H1 (cell line): ENCODE measurements around the gene RGS16. TPM values are rescaled to one million over a fixed set of nuclear protein-coding genes. Genes with fewer than 3 reads are reported as not detected.

Source experiments
- CTCF ChIA-PET: fragments of 300-600 bp; sonication (Branson Sonifier 250); formaldehyde crosslinking; loops from one replicate; lab custom pipeline; 2021; ENCODE audit not compliant: partially characterized antibody; lab: Charles Lee
- POLR2A ChIA-PET: fragments of 300-600 bp; sonication (Branson Sonifier 250); formaldehyde crosslinking; loops from one replicate; lab custom pipeline; 2021; ENCODE audit warnings: inconsistent platforms; ENCODE audit not compliant: partially characterized antibody; lab: Charles Lee
- DNase-seq, 2 experiments: peaks; one replicate each; pipeline versions ENCODE4 v3.0.0 to v3.0.0-alpha.2; 2010 to 2022; ENCODE audit warnings: low spot score in 2 of 2, low read depth in 1 of 2, mixed read lengths in 1 of 2
- FAIRE-seq: peaks from 2 replicates; lab custom pipeline; 2011; peaks lifted over from hg19 to GRCh38; lab: Jason Lieb, UNC
- H2AFZ ChIP-seq: 2 replicates; pipeline ENCODE4 v1.8.1; 2012; ENCODE audit warnings: low read length, inconsistent platforms
- H2AK5ac ChIP-seq: 2 replicates; pipeline ENCODE4 v1.6.1; 2013; ENCODE audit warnings: low read depth, low read length
- H2BK120ac ChIP-seq: replicated peaks from 2 replicates; pipeline ENCODE3; 2013; ENCODE audit warnings: low read depth, low read length, inconsistent platforms
- H2BK12ac ChIP-seq: 2 replicates; pipeline ENCODE4 v1.6.1; 2013; ENCODE audit warnings: low read depth, low read length
- H2BK15ac ChIP-seq: 2 replicates; pipeline ENCODE4 v1.6.1; 2013; ENCODE audit warnings: low read length
- H2BK20ac ChIP-seq: 2 replicates; pipeline ENCODE4 v1.6.1; 2013; ENCODE audit warnings: low read length
- H2BK5ac ChIP-seq: 2 replicates; pipeline ENCODE4 v1.6.1; 2013; ENCODE audit warnings: low read depth, low read length
- H3K14ac ChIP-seq: 2 replicates; pipeline ENCODE4 v1.6.1; 2013; ENCODE audit warnings: inconsistent platforms; ENCODE audit not compliant: insufficient read length
- H3K18ac ChIP-seq: 2 replicates; pipeline ENCODE4 v1.6.1; 2013; ENCODE audit warnings: low read length; ENCODE audit errors: extremely low read depth
- H3K23ac ChIP-seq: 2 replicates; pipeline ENCODE4 v1.6.1; 2013; ENCODE audit warnings: inconsistent platforms; ENCODE audit not compliant: insufficient read length
- H3K23me2 ChIP-seq: 2 replicates; pipeline ENCODE4 v1.6.1; 2013; ENCODE audit warnings: low read depth, low read length
- H3K27ac ChIP-seq: 2 replicates; pipeline ENCODE4 v1.6.1; 2011; ENCODE audit warnings: low read depth, low read length, inconsistent platforms
- H3K27me3 ChIP-seq, 4 experiments: replicated peaks in 1 of 4; 1 replicate in 1 of 4; 2 replicates in 3 of 4; pipeline versions ENCODE4 v1.6.1 to v1.8.1; 2011 to 2013; ENCODE audit warnings: low read length in 3 of 4, mild to moderate bottlenecking in 3 of 4, inconsistent platforms in 2 of 4, mixed read lengths in 2 of 4, moderate library complexity in 1 of 4; ENCODE audit not compliant: control insufficient read depth in 3 of 4, insufficient read depth in 3 of 4; ENCODE audit errors: extremely low read depth in 1 of 4
- H3K36me3 ChIP-seq, 4 experiments: 2 replicates each; pipeline versions ENCODE4 v1.6.1 to v1.8.1; 2011 to 2013; ENCODE audit warnings: mild to moderate bottlenecking in 4 of 4, low read length in 3 of 4, moderate library complexity in 2 of 4, control low read depth in 1 of 4, inconsistent platforms in 1 of 4; ENCODE audit not compliant: insufficient read depth in 4 of 4, control insufficient read depth in 2 of 4
- H3K4ac ChIP-seq: replicated peaks from 2 replicates; pipeline ENCODE3; 2013; ENCODE audit warnings: low read length, low read depth, mixed read lengths, inconsistent platforms; ENCODE audit not compliant: insufficient read length
- H3K4me1 ChIP-seq, 4 experiments: replicated peaks in 1 of 4; 1 replicate in 1 of 4; 2 replicates in 3 of 4; pipeline versions ENCODE4 v1.6.1 to v1.8.1; 2011 to 2013; ENCODE audit warnings: low read length in 3 of 4, inconsistent platforms in 2 of 4, mixed read lengths in 1 of 4; ENCODE audit not compliant: insufficient read depth in 4 of 4, control insufficient read depth in 3 of 4
- H3K4me2 ChIP-seq, 2 experiments: 2 replicates each; pipeline versions ENCODE4 v1.6.1 to v1.8.1; 2011 to 2013; ENCODE audit warnings: low read depth in 2 of 2, low read length in 2 of 2, control low read depth in 1 of 2, inconsistent platforms in 1 of 2, mild to moderate bottlenecking in 1 of 2; ENCODE audit not compliant: insufficient read depth in 1 of 2
- H3K4me3 ChIP-seq, 4 experiments: fragments of 200-600, 300-600 bp in 1 of 4; sonication (generic), shearing (Covaris generic), sonication (Bioruptor Twin) in 1 of 4; 2 replicates each; pipeline versions ENCODE4 v1.5.1 to v1.8.1; 2011 to 2016; ENCODE audit warnings: low read length in 4 of 4, low read depth in 3 of 4, control low read depth in 2 of 4, inconsistent platforms in 2 of 4, mild to moderate bottlenecking in 2 of 4, mixed read lengths in 1 of 4, moderate library complexity in 1 of 4; ENCODE audit not compliant: insufficient read depth in 2 of 4; ENCODE audit errors: extremely low read depth in 1 of 4
- H3K56ac ChIP-seq: replicated peaks from 2 replicates; pipeline ENCODE3; 2013; ENCODE audit warnings: low read depth, mild to moderate bottlenecking, mixed read lengths, low read length, inconsistent platforms; ENCODE audit not compliant: insufficient read length
- H3K79me1 ChIP-seq: 2 replicates; pipeline ENCODE4 v1.6.1; 2013; ENCODE audit warnings: low read depth, low read length, control low read depth
- H3K79me2 ChIP-seq, 2 experiments: 2 replicates each; pipeline versions ENCODE4 v1.6.1 to v1.8.1; 2012 to 2013; ENCODE audit warnings: low read length in 2 of 2, mild to moderate bottlenecking in 2 of 2, inconsistent platforms in 1 of 2; ENCODE audit not compliant: insufficient read depth in 2 of 2, control insufficient read depth in 1 of 2
- H3K9ac ChIP-seq, 4 experiments: replicated peaks in 1 of 4; 1 replicate in 1 of 4; 2 replicates in 3 of 4; pipeline versions ENCODE4 v1.6.1 to v1.8.1; 2011 to 2013; ENCODE audit warnings: low read depth in 3 of 4, low read length in 3 of 4, control low read depth in 2 of 4, mild to moderate bottlenecking in 2 of 4, moderate library complexity in 2 of 4, inconsistent platforms in 1 of 4; ENCODE audit errors: extremely low read depth in 1 of 4
- H3K9me3 ChIP-seq, 2 experiments: 2 replicates each; pipeline versions ENCODE4 v1.6.1 to v1.8.1; 2012 to 2013; ENCODE audit warnings: mild to moderate bottlenecking in 2 of 2, moderate library complexity in 2 of 2, control low read depth in 1 of 2, inconsistent platforms in 1 of 2, low read depth in 1 of 2, low read length in 1 of 2, mixed read lengths in 1 of 2; ENCODE audit not compliant: insufficient read depth in 2 of 2
- H4K20me1 ChIP-seq, 2 experiments: replicated peaks in 1 of 2; 2 replicates each; pipeline versions ENCODE3 to v1.8.1; 2011 to 2013; ENCODE audit warnings: inconsistent platforms in 2 of 2, low read length in 2 of 2, mild to moderate bottlenecking in 1 of 2; ENCODE audit not compliant: insufficient read depth in 2 of 2, control insufficient read depth in 1 of 2
- H4K5ac ChIP-seq: 2 replicates; pipeline ENCODE4 v1.6.1; 2013; ENCODE audit warnings: low read length, low read depth, mixed read lengths, inconsistent platforms; ENCODE audit not compliant: insufficient read length
- H4K8ac ChIP-seq: 2 replicates; pipeline ENCODE4 v1.8.0; 2013; ENCODE audit warnings: mild to moderate bottlenecking, moderate library complexity, low read length, inconsistent platforms; ENCODE audit not compliant: insufficient read depth; ENCODE audit errors: extremely low read depth
- H4K91ac ChIP-seq: replicated peaks from 2 replicates; pipeline ENCODE3; 2013; ENCODE audit warnings: low read length, mixed read lengths, inconsistent platforms; ENCODE audit not compliant: insufficient read length
- BACH1 ChIP-seq: IDR thresholded peaks from 2 replicates; pipeline ENCODE4 v1.6.1; 2012; ENCODE audit warnings: low read length, improper control_type of control experiment
- EZH2 ChIP-seq: fragments of 200-600 bp; sonication (generic); IDR thresholded peaks from 2 replicates; pipeline ENCODE4 v1.7.1; 2012; ENCODE audit warnings: low read depth, mild to moderate bottlenecking, moderate library complexity, low read length, inconsistent platforms; ENCODE audit not compliant: severe bottlenecking
- POLR2A ChIP-seq, 2 experiments: IDR thresholded peaks; 1 replicate in 1 of 2; 2 replicates in 1 of 2; pipeline ENCODE4 v1.6.1; 2011; ENCODE audit warnings: low read depth in 2 of 2, low read length in 2 of 2, mild to moderate bottlenecking in 2 of 2; ENCODE audit errors: control extremely low read depth in 1 of 2
- TAF1 ChIP-seq: IDR thresholded peaks from 2 replicates; pipeline ENCODE4 v1.6.1; 2011; ENCODE audit warnings: mild to moderate bottlenecking, low read depth, low read length
- WGBS, 2 experiments: shearing (Covaris generic) in 1 of 2; methylation state at CpG; one replicate each; pipeline versions ENCODE4 v1.1.6 to v1.1.7; 2013 to 2015; ENCODE audit warnings: low lambda C conversion rate in 2 of 2, mixed read lengths in 2 of 2, inconsistent platforms in 1 of 2, low coverage in 1 of 2, missing lambda C conversion rate in 1 of 2; ENCODE audit not compliant: insufficient replicate concordance in 2 of 2, insufficient coverage in 1 of 2, insufficient read length in 1 of 2; ENCODE audit errors: extremely low coverage in 1 of 2, missing lambda C conversion rate in 1 of 2; 5-methylcytosine and 5-hydroxymethylcytosine counted together
- polyA plus RNA-seq, 7 experiments: library from polyadenylated mRNA; depleted of rRNA in 3 of 7; stranded (reverse) in 5 of 7; unstranded in 2 of 7; fragments of >200 nt in 5 of 7; fragments of 200-250 nt in 2 of 7; gene quantifications; 1 replicate in 5 of 7; 2 replicates in 1 of 7; 4 replicates in 1 of 7; pipeline versions ENCODE4 v1.2.1 to v1.2.3, GENCODE V29; 2011 to 2013; ENCODE audit warnings: missing spikeins in 2 of 7, mixed read lengths in 2 of 7
- total RNA-seq: library from RNA; stranded (reverse); fragmentation: NEBNext Ultra II Directional; extraction: Animal tissue kit (Norgen Biotek cat#: 25700); gene quantifications from 2 replicates; pipeline ENCODE4 v1.2.1, GENCODE V29; 2021

Gene RGS16
- total and polyA plus RNA-seq, 2 of the 8 experiments (the other 6 are each of a cell fraction or from before 2014, with no cell fraction given) = 5.7 to 9.8 TPM

GRCh38 chr1:182575540-182576149 is 28.5 kb downstream of the RGS16 start:
- H2BK5ac ChIP-seq = no peak overlapping the region
- H3K79me2 ChIP-seq = no peaks in the 10 kb centered on the region
- H3K9ac ChIP-seq = no peak overlapping the region
- no peak for FAIRE-seq
- H2BK15ac ChIP-seq = no peak overlapping the region
- no peak overlapping the region for H3K18ac ChIP-seq
- CTCF ChIA-PET = interaction anchor here (1.3 kb wide), 1 partner anchor 21 kb away, joined by 5 read pairs; no protein-coding TSS in a partner anchor
- no peak overlapping the region for H3K4ac ChIP-seq
- no peaks in the 10 kb centered on the region for H3K79me1 ChIP-seq
- TF ChIP-seq EZH2 = no peak
- no peak for TF ChIP-seq TAF1
- no peak for TF ChIP-seq BACH1
- no peak for TF ChIP-seq POLR2A (IDR thresholded peaks at IDR 0.05; ENCODE audit: control extremely low read depth in 1 of 2, low read depth in 2 of 2, low read length in 2 of 2)
- TF ChIP-seq, all 59 proteins: peak for 0
- H2BK120ac ChIP-seq = no peak overlapping the region
- H4K5ac ChIP-seq = no peak overlapping the region
- no peaks in the 10 kb centered on the region for H4K20me1 ChIP-seq
- WGBS, 2 experiments = 90% methylated on average over 3 of the region's 3 CpGs; no CpG with 5 or more reads in 1 of the 2 experiments
- H3K56ac ChIP-seq = no peak overlapping the region
- H3K4me1 ChIP-seq = no peaks in the 10 kb centered on the region
- POLR2A ChIA-PET = no interaction called here
- no peaks in the 10 kb centered on the region for H3K36me3 ChIP-seq
- H3K9me3 ChIP-seq = no peaks in the 10 kb centered on the region; a peak in 1 of 4 replicates
- no peak overlapping the region for H4K91ac ChIP-seq
- no peak overlapping the region for H2AK5ac ChIP-seq
- H4K8ac ChIP-seq = no peak overlapping the region
- no peak overlapping the region for H2BK20ac ChIP-seq
- H3K14ac ChIP-seq = no peak overlapping the region
- H2BK12ac ChIP-seq = no peak overlapping the region
- H2AFZ ChIP-seq = no peak overlapping the region
- no peaks in the 10 kb centered on the region for H3K23me2 ChIP-seq
- DNase-seq = no peak
- H3K27me3 ChIP-seq = no peaks in the 10 kb centered on the region
- H3K4me3 ChIP-seq = no peak overlapping the region
- H3K4me2 ChIP-seq = no peak overlapping the region
- H3K27ac ChIP-seq = no peak overlapping the region
- no peak overlapping the region for H3K23ac ChIP-seq
